Spleen (tissue), 11 donors: Measurements from ENCODE around the gene LINC01488. TPM values are rescaled to one million over a fixed set of nuclear protein-coding genes. Genes with fewer than 3 reads are reported as not detected.
A peak's percentile ranks its signal among the peaks of the same experiment; 100 is the strongest.

Experiments used
- DNase-seq: peaks from one replicate; pipeline ENCODE4 v3.0.0-alpha.2; 2020
- H3K27ac ChIP-seq, 8 donors: fragments of 200-600 bp; sonication (generic) in 7 of 8; 1 replicate in 4 of 8; 2 replicates in 4 of 8; pipeline versions ENCODE4 v1.5.0 to v1.8.0; 2016 to 2021; ENCODE audit warnings: inconsistent platforms in 4 of 8, mild to moderate bottlenecking in 4 of 8, moderate library complexity in 1 of 8
- H3K27me3 ChIP-seq, 7 donors: fragments of 200-600 bp; sonication (generic) in 6 of 7; replicated peaks in 1 of 7; 1 replicate in 4 of 7; 2 replicates in 3 of 7; pipeline versions ENCODE4 v1.5.0 to v1.8.0; 2016 to 2021; ENCODE audit warnings: inconsistent platforms in 3 of 7, mild to moderate bottlenecking in 1 of 7
- H3K36me3 ChIP-seq, 6 donors: fragments of 200-600 bp; sonication (generic) in 5 of 6; 1 replicate in 4 of 6; 2 replicates in 2 of 6; pipeline versions ENCODE4 v1.5.0 to v1.8.0; 2016 to 2021; ENCODE audit warnings: inconsistent platforms in 2 of 6
- H3K4me1 ChIP-seq, 6 donors: fragments of 200-600 bp; sonication (generic) in 5 of 6; 1 replicate in 3 of 6; 2 replicates in 3 of 6; pipeline versions ENCODE4 v1.5.0 to v1.8.0; 2016 to 2021; ENCODE audit warnings: inconsistent platforms in 3 of 6
- H3K4me3 ChIP-seq, 8 donors: fragments of 200-600 bp; sonication (generic) in 7 of 8; 1 replicate in 4 of 8; 2 replicates in 4 of 8; pipeline versions ENCODE4 v1.5.0 to v1.8.0; 2016 to 2021; ENCODE audit warnings: inconsistent platforms in 4 of 8, mild to moderate bottlenecking in 4 of 8, moderate library complexity in 2 of 8
- H3K9me3 ChIP-seq, 8 donors: fragments of 200-600 bp; sonication (generic) in 7 of 8; 1 replicate in 4 of 8; 2 replicates in 4 of 8; pipeline versions ENCODE4 v1.5.0 to v1.8.0; 2016 to 2021; ENCODE audit warnings: inconsistent platforms in 4 of 8
- CTCF ChIP-seq, 11 experiments: fragments of 200-600 bp in 7 of 11; fragments of 450-650 bp in 4 of 11; sonication (generic) in 4 of 11; IDR thresholded peaks in 8 of 11; conservative IDR thresholded peaks in 3 of 11; 1 replicate in 7 of 11; 2 replicates in 4 of 11; pipeline versions ENCODE4 v1.4.0 to v1.8.0; 2016 to 2021; ENCODE audit warnings: antibody characterized with exemption in 11 of 11, inconsistent platforms in 4 of 11, mild to moderate bottlenecking in 1 of 11
- POLR2A ChIP-seq, 3 donors: fragments of 450-650 bp; IDR thresholded peaks; one replicate each; pipeline ENCODE4 v1.5.1; 2017; ENCODE audit warnings: antibody characterized with exemption in 3 of 3, mild to moderate bottlenecking in 1 of 3
- POLR2AphosphoS5 ChIP-seq, 3 donors: sonication (generic); formaldehyde crosslinking; IDR thresholded peaks; one replicate each; pipeline ENCODE4 v1.5.1; 2017; ENCODE audit warnings: antibody characterized with exemption in 3 of 3
- WGBS, 5 donors: extraction: QIAGEN DNeasy Blood & Tissue Kit in 3 of 5; methylation state at CpG; one replicate each; pipeline versions ENCODE4 v1.1.5 to v1.1.7; 2013 to 2018; 5-methylcytosine and 5-hydroxymethylcytosine counted together
- intact Hi-C: fragments of 100-400 bp; cut with DNase I; formaldehyde crosslinking; loops from one replicate; pipeline ENCODE4 v1.15.0; 2023; ENCODE audit warnings: low total_unique reads
- polyA plus RNA-seq, 3 donors: library from polyadenylated mRNA; stranded (reverse); fragments of 200-250 nt; gene quantifications; one replicate each; pipeline ENCODE4 v1.2.1, GENCODE V29; 2013
- total RNA-seq, 7 donors: library from RNA; depleted of rRNA in 3 of 7; stranded (reverse); fragments of >200 nt in 3 of 7; fragmentation: NEBNext Ultra II Directional in 4 of 7; extraction: Animal tissue kit (Norgen Biotek cat#: 25700) in 4 of 7; gene quantifications; one replicate each; pipeline versions ENCODE4 v1.1.0 to v1.2.1, GENCODE V29; 2016 to 2021
- donor health status: healthy with polysubstance abuse.
- donor health status: DM: no; HTN: no; CAD: no; lungs with moderate emphysema.
- donor health status: DM: no; HTN: no; CAD: no.
- donor health status: Bipolar disorder and iron deficiency.
- donor health status: healthy.
- donor health status: DM: no; HTN: no; CAD: no.
- donor health status: DM: yes; HTN: yes; CAD: no.

Gene LINC01488
- total and polyA plus RNA-seq, 10 donors = not detected

GRCh38 chr11:69470301-69470700, 11.2 kb upstream of the LINC01488 start:
- DNase-seq = peak; percentile 47
- WGBS, 5 donors = 90 to 97% (median 95%) methylated on average over 9 of the region's 9 CpGs
- TF ChIP-seq POLR2AphosphoS5 (IDR thresholded peaks at IDR 0.05) (no peak), CTCF (IDR thresholded peaks at IDR 0.05 in 8 of 11, conservative IDR thresholded peaks at IDR 0.05 in 3 of 11) (no peak), POLR2A (IDR thresholded peaks at IDR 0.05) (no peak)
- Histone ChIP-seq H3K9me3 (peaks cover 0 to 9% (median 6%) of the 10 kb centered on the region in 8 donors), H3K27ac (no peak overlapping the region), H3K36me3 (no peaks in the 10 kb centered on the region), H3K4me3 (no peak overlapping the region), H3K27me3 (peaks cover 0 to 14% (median 0%) of the 10 kb centered on the region in 7 donors), H3K4me1 (peaks cover 0 to 27% (median 13%) of the 10 kb centered on the region in 6 donors)
- intact Hi-C loops = no loop called here

GRCh38 chr11:69470793-69471728, 10.4 kb upstream of the LINC01488 start:
- DNase-seq = peak; percentile 54
- intact Hi-C loops = no loop called here
- TF ChIP-seq POLR2A (IDR thresholded peaks at IDR 0.05) (no peak), POLR2AphosphoS5 (IDR thresholded peaks at IDR 0.05) (peak in 2 of 3 donors; percentile 56 to 59)

GRCh38 chr11:69471729-69472540, 9.5 kb upstream of the LINC01488 start:
- intact Hi-C loops = no loop called here
- 69 to 80% (median 75%) methylated on average over 13 to 17 of the region's 17 CpGs for WGBS, 5 donors
- Histone ChIP-seq H3K4me3 (no peak overlapping the region), H3K27me3 (peaks cover 0 to 22% (median 0%) of the 10 kb centered on the region in 7 donors), H3K36me3 (no peaks in the 10 kb centered on the region), H3K9me3 (peaks cover 0 to 9% (median 6%) of the 10 kb centered on the region in 8 donors), H3K27ac (peak overlapping the region in 5 of 8 donors; percentile 35 to 65 (median 59)), H3K4me1 (peaks cover 0 to 27% (median 13%) of the 10 kb centered on the region in 6 donors)
- TF ChIP-seq POLR2AphosphoS5 (IDR thresholded peaks at IDR 0.05) (no peak), CTCF (IDR thresholded peaks at IDR 0.05 in 8 of 11, conservative IDR thresholded peaks at IDR 0.05 in 3 of 11) (no peak), POLR2A (IDR thresholded peaks at IDR 0.05) (no peak)
- DNase-seq = peak; percentile 70

More at GRCh38 chr11:69470793-69471728, 10.4 kb upstream of the LINC01488 start:
- H3K36me3 ChIP-seq = no peaks in the 10 kb centered on the region
- 43 to 52% (median 48%) methylated on average over 41 to 64 of the region's 64 CpGs for WGBS, 5 donors
- no peak overlapping the region for H3K4me3 ChIP-seq
- peaks cover 0 to 17% (median 0%) of the 10 kb centered on the region in 7 donors for H3K27me3 ChIP-seq
- H3K4me1 ChIP-seq = peaks cover 0 to 27% (median 13%) of the 10 kb centered on the region in 6 donors
- peak overlapping the region in 5 of 8 donors; percentile 35 to 65 (median 59) for H3K27ac ChIP-seq
- H3K9me3 ChIP-seq = peaks cover 0 to 9% (median 6%) of the 10 kb centered on the region in 8 donors

GRCh38 chr11:69472541-69473275, 8.8 kb upstream of the LINC01488 start:
- WGBS, 5 donors = 84 to 94% (median 92%) methylated on average over 12 of the region's 12 CpGs
- peaks cover 0 to 22% (median 0%) of the 10 kb centered on the region in 7 donors for H3K27me3 ChIP-seq
- no peaks in the 10 kb centered on the region for H3K36me3 ChIP-seq
- H3K4me3 ChIP-seq = no peak overlapping the region
- TF ChIP-seq POLR2A (IDR thresholded peaks at IDR 0.05) = no peak
- no peak for TF ChIP-seq CTCF (IDR thresholded peaks at IDR 0.05 in 8 of 11, conservative IDR thresholded peaks at IDR 0.05 in 3 of 11)
- TF ChIP-seq POLR2AphosphoS5 (IDR thresholded peaks at IDR 0.05) = no peak
- DNase-seq = peak; percentile 56
- peaks cover 0 to 27% (median 13%) of the 10 kb centered on the region in 6 donors for H3K4me1 ChIP-seq
- intact Hi-C loops = no loop called here
- H3K27ac ChIP-seq = no peak overlapping the region
- peaks cover 0 to 9% (median 6%) of the 10 kb centered on the region in 8 donors for H3K9me3 ChIP-seq
